ENCODE measurements around the gene ZKSCAN8.

- TF ChIP-seq CTCF (conservative IDR thresholded peaks at IDR 0.05; ENCODE audit: low read depth, low read length) (no peak), EZH2phosphoT487 (IDR thresholded peaks at IDR 0.05; ENCODE audit: borderline replicate concordance, low read length) (no peak), EZH2 (IDR thresholded peaks at IDR 0.05; ENCODE audit: low read length, unreplicated experiment) (no peak)
Observed at GRCh38 chr6:28203201-28203600, 61.5 kb downstream of the ZKSCAN8 start.

Measured in PC-3 (cell line).